BLaER1 (cell line): ENCODE data around the gene SEMA4C.

Source experiments
- H3K27ac ChIP-seq: shearing (Covaris generic); formaldehyde crosslinking; 2 replicates; pipeline ENCODE4 v1.8.1; 2022
- H3K27me3 ChIP-seq: shearing (Covaris generic); formaldehyde crosslinking; 2 replicates; pipeline ENCODE4 v1.8.1; 2022
- H3K36me3 ChIP-seq: shearing (Covaris generic); formaldehyde crosslinking; 2 replicates; pipeline ENCODE4 v1.8.1; 2022
- H3K4me1 ChIP-seq: shearing (Covaris generic); formaldehyde crosslinking; 2 replicates; pipeline ENCODE4 v1.8.1; 2022
- H3K4me2 ChIP-seq: shearing (Covaris generic); formaldehyde crosslinking; 2 replicates; pipeline ENCODE4 v1.8.1; 2022
- H3K4me3 ChIP-seq: shearing (Covaris generic); formaldehyde crosslinking; 2 replicates; pipeline ENCODE4 v1.8.1; 2022
- H3K9ac ChIP-seq: shearing (Covaris generic); formaldehyde crosslinking; 2 replicates; pipeline ENCODE4 v1.8.1; 2022
- H3K9me3 ChIP-seq: shearing (Covaris generic); formaldehyde crosslinking; 2 replicates; pipeline ENCODE4 v1.8.1; 2022
- H4K20me1 ChIP-seq: shearing (Covaris generic); formaldehyde crosslinking; 2 replicates; pipeline ENCODE4 v1.8.1; 2022
- Cebpa-rat ChIP-seq: shearing (Covaris generic); IDR thresholded peaks from 2 replicates; pipeline ENCODE4 v1.8.1; 2022

Gene SEMA4C

GRCh38 chr2:96869822-96870625, at the start of gene SEMA4C:
Gene SEMA4C (minus strand): TSS chr2:96870080. CDS start chr2:96867886, 2,194 bp downstream.
- no peak for TF ChIP-seq Cebpa-rat
- Histone ChIP-seq H3K4me1 (peaks cover 61% of the 10 kb centered on the region), H3K27ac (peak within 1 kb of the TSS; percentile 99), H3K9me3 (no peaks in the 10 kb centered on the region), H3K4me3 (peak within 1 kb of the TSS; percentile 98), H3K9ac (peak within 1 kb of the TSS; percentile 99), H4K20me1 (peaks cover 33% of the 10 kb centered on the region), H3K4me2 (peak within 1 kb of the TSS; percentile 99), H3K27me3 (no peaks in the 10 kb centered on the region), H3K36me3 (peaks cover 23% of the 10 kb centered on the region)

- H3K36me3 ChIP-seq: peaks cover 16% of the 10 kb centered on the region
- H3K9ac ChIP-seq: no peak overlapping the region
- H3K4me1 ChIP-seq: peaks cover 33% of the 10 kb centered on the region
- no peak for TF ChIP-seq Cebpa-rat
- no peak overlapping the region for H3K4me2 ChIP-seq
- H3K27ac ChIP-seq: no peak overlapping the region
- no peaks in the 10 kb centered on the region for H3K27me3 ChIP-seq
- H4K20me1 ChIP-seq: no peaks in the 10 kb centered on the region
- H3K9me3 ChIP-seq: peaks cover 28% of the 10 kb centered on the region
- H3K4me3 ChIP-seq: no peak overlapping the region
These were observed 49.1 kb upstream of the SEMA4C start for GRCh38 chr2:96918754-96919550.

GRCh38 chr2:96918092-96918753, 48.3 kb upstream of the SEMA4C start:
- Histone ChIP-seq H3K4me3 (no peak overlapping the region), H3K4me1 (peaks cover 33% of the 10 kb centered on the region), H3K9ac (no peak overlapping the region), H3K36me3 (peaks cover 16% of the 10 kb centered on the region), H4K20me1 (no peaks in the 10 kb centered on the region), H3K27me3 (no peaks in the 10 kb centered on the region), H3K27ac (no peak overlapping the region), H3K4me2 (no peak overlapping the region), H3K9me3 (peaks cover 28% of the 10 kb centered on the region)
- TF ChIP-seq Cebpa-rat: no peak

- H3K4me1 ChIP-seq: peaks cover 37% of the 10 kb centered on the region
- TF ChIP-seq Cebpa-rat: no peak
- no peaks in the 10 kb centered on the region for H4K20me1 ChIP-seq
- H3K9ac ChIP-seq: no peak overlapping the region
- H3K36me3 ChIP-seq: peaks cover 16% of the 10 kb centered on the region
- no peak overlapping the region for H3K27ac ChIP-seq
- peaks cover 28% of the 10 kb centered on the region for H3K9me3 ChIP-seq
- no peak overlapping the region for H3K4me2 ChIP-seq
- no peaks in the 10 kb centered on the region for H3K27me3 ChIP-seq
- H3K4me3 ChIP-seq: no peak overlapping the region
These were observed 47.0 kb upstream of the SEMA4C start for GRCh38 chr2:96916646-96917543.

- no peaks in the 10 kb centered on the region for H4K20me1 ChIP-seq
- peaks cover 28% of the 10 kb centered on the region for H3K9me3 ChIP-seq
- H3K27me3 ChIP-seq: no peaks in the 10 kb centered on the region
- no peak overlapping the region for H3K27ac ChIP-seq
- H3K36me3 ChIP-seq: peaks cover 16% of the 10 kb centered on the region
- H3K9ac ChIP-seq: no peak overlapping the region
- no peak overlapping the region for H3K4me3 ChIP-seq
- no peak for TF ChIP-seq Cebpa-rat
- H3K4me2 ChIP-seq: no peak overlapping the region
- H3K4me1 ChIP-seq: peaks cover 44% of the 10 kb centered on the region
These were observed 46.3 kb upstream of the SEMA4C start for GRCh38 chr2:96916156-96916630.

GRCh38 chr2:96914332-96914731, 44.5 kb upstream of the SEMA4C start:
- no peaks in the 10 kb centered on the region for H4K20me1 ChIP-seq
- peak overlapping the region; percentile 77 for H3K9ac ChIP-seq
- peak overlapping the region; percentile 58 for H3K4me3 ChIP-seq
- H3K9me3 ChIP-seq: peaks cover 28% of the 10 kb centered on the region
- TF ChIP-seq Cebpa-rat: no peak
- H3K4me1 ChIP-seq: peaks cover 56% of the 10 kb centered on the region
- peak overlapping the region; percentile 98 for H3K4me2 ChIP-seq
- peak overlapping the region; percentile 91 for H3K27ac ChIP-seq
- peaks cover 16% of the 10 kb centered on the region for H3K36me3 ChIP-seq
- no peaks in the 10 kb centered on the region for H3K27me3 ChIP-seq

GRCh38 chr2:96913398-96914202, 43.7 kb upstream of the SEMA4C start:
- TF ChIP-seq Cebpa-rat: no peak
- H3K9ac ChIP-seq: peak overlapping the region; percentile 77
- peaks cover 16% of the 10 kb centered on the region for H3K36me3 ChIP-seq
- peak overlapping the region; percentile 58 for H3K4me3 ChIP-seq
- peaks cover 58% of the 10 kb centered on the region for H3K4me1 ChIP-seq
- peak overlapping the region; percentile 91 for H3K27ac ChIP-seq
- H3K4me2 ChIP-seq: peak overlapping the region; percentile 98
- H4K20me1 ChIP-seq: no peaks in the 10 kb centered on the region
- peaks cover 28% of the 10 kb centered on the region for H3K9me3 ChIP-seq
- H3K27me3 ChIP-seq: no peaks in the 10 kb centered on the region

GRCh38 chr2:96913117-96913397, 43.2 kb upstream of the SEMA4C start:
- H3K36me3 ChIP-seq: peaks cover 16% of the 10 kb centered on the region
- no peaks in the 10 kb centered on the region for H4K20me1 ChIP-seq
- H3K4me2 ChIP-seq: peak overlapping the region; percentile 98
- no peak for TF ChIP-seq Cebpa-rat
- peak overlapping the region; percentile 77 for H3K9ac ChIP-seq
- H3K4me1 ChIP-seq: peaks cover 62% of the 10 kb centered on the region
- no peaks in the 10 kb centered on the region for H3K27me3 ChIP-seq
- H3K27ac ChIP-seq: peak overlapping the region; percentile 91
- H3K9me3 ChIP-seq: peaks cover 28% of the 10 kb centered on the region
- H3K4me3 ChIP-seq: peak overlapping the region; percentile 58
